ENCODE measurements around the gene ADAMTS16.

The ADAMTS16 gene

GRCh38 chr5:5321137-5321536 is 181.0 kb downstream of the ADAMTS16 start:
- TF ChIP-seq CTCF (IDR thresholded peaks at IDR 0.05; ENCODE audit: insufficient read depth, low read depth, low read length, missing control alignments): no peak
- DNase-seq (ENCODE audit: low read depth): no peak
- no peak overlapping the region for H3K4me3 ChIP-seq (ENCODE audit: low read length)

- no peak for TF ChIP-seq CTCF (IDR thresholded peaks at IDR 0.05; ENCODE audit: insufficient read depth, low read depth, low read length, missing control alignments)
- no peak for DNase-seq (ENCODE audit: low read depth)
- H3K4me3 ChIP-seq (ENCODE audit: low read length): no peak overlapping the region
These were observed 183.4 kb downstream of the ADAMTS16 start for GRCh38 chr5:5323551-5323950.

- no peak for TF ChIP-seq CTCF (IDR thresholded peaks at IDR 0.05; ENCODE audit: insufficient read depth, low read depth, low read length, missing control alignments)
- DNase-seq (ENCODE audit: low read depth): no peak
- no peak overlapping the region for H3K4me3 ChIP-seq (ENCODE audit: low read length)
These were observed 186.1 kb downstream of the ADAMTS16 start for GRCh38 chr5:5326115-5326758.

- no peak for DNase-seq (ENCODE audit: low read depth)
- TF ChIP-seq CTCF (IDR thresholded peaks at IDR 0.05; ENCODE audit: insufficient read depth, low read depth, low read length, missing control alignments): no peak
- H3K4me3 ChIP-seq (ENCODE audit: low read length): no peak overlapping the region
These were observed 187.0 kb downstream of the ADAMTS16 start for GRCh38 chr5:5327126-5327525.

- no peak for DNase-seq (ENCODE audit: low read depth)
- no peak overlapping the region for H3K4me3 ChIP-seq (ENCODE audit: low read length)
- no peak for TF ChIP-seq CTCF (IDR thresholded peaks at IDR 0.05; ENCODE audit: insufficient read depth, low read depth, low read length, missing control alignments)
These were observed 190.8 kb downstream of the ADAMTS16 start for GRCh38 chr5:5330728-5331452.

GRCh38 chr5:5331848-5332247 is 191.7 kb downstream of the ADAMTS16 start:
- no peak for TF ChIP-seq CTCF (IDR thresholded peaks at IDR 0.05; ENCODE audit: insufficient read depth, low read depth, low read length, missing control alignments)
- H3K4me3 ChIP-seq (ENCODE audit: low read length): no peak overlapping the region
- no peak for DNase-seq (ENCODE audit: low read depth)

GRCh38 chr5:5332287-5332686 is 192.2 kb downstream of the ADAMTS16 start:
- no peak overlapping the region for H3K4me3 ChIP-seq (ENCODE audit: low read length)
- DNase-seq (ENCODE audit: low read depth): no peak
- TF ChIP-seq CTCF (IDR thresholded peaks at IDR 0.05; ENCODE audit: insufficient read depth, low read depth, low read length, missing control alignments): no peak
